Brain microvascular endothelial cell (primary cell): ENCODE results near the gene KIF3B.
"Not testable (repeated sequence)": the region's sequence is repeated elsewhere in the genome, so short reads cannot be mapped to it uniquely, and the experiment has no call there.

Source experiments
- DNase-seq: peaks from one replicate; pipeline ENCODE4 v3.0.0-alpha.2; 2020
- H3K27ac ChIP-seq: fragments of 250-450 bp; sonication (Bioruptor Pico); 2 replicates; pipeline ENCODE4 v1.5.1; 2020; ENCODE audit warnings: mild to moderate bottlenecking, moderate library complexity
- H3K27me3 ChIP-seq: fragments of 250-450 bp; sonication (Bioruptor Pico); replicated peaks from 2 replicates; pipeline ENCODE4 v1.5.1; 2020; ENCODE audit warnings: mild to moderate bottlenecking
- H3K36me3 ChIP-seq: fragments of 250-450 bp; sonication (Bioruptor Pico); replicated peaks from 2 replicates; pipeline ENCODE4 v1.5.1; 2020; ENCODE audit warnings: mild to moderate bottlenecking
- H3K4me3 ChIP-seq: 2 replicates; pipeline ENCODE4 v1.5.1; 2011; ENCODE audit warnings: low read depth, mild to moderate bottlenecking, control low read depth, low read length, moderate library complexity
- in situ Hi-C: cut with HindIII; loops from 2 replicates; pipeline ENCODE4 v1.10.0; 2017; ENCODE audit warnings: low sequenced_read_pairs, low pct_ligation_motif_present
- TF ChIP-seq, protein P1 (sequence below): IDR thresholded peaks from 2 replicates; pipeline ENCODE4 v1.5.1; 2011; ENCODE audit warnings: low read depth, mild to moderate bottlenecking, moderate library complexity, low read length, control low read depth, inconsistent platforms; ENCODE audit errors: missing control alignments

The KIF3B gene

DNA sequence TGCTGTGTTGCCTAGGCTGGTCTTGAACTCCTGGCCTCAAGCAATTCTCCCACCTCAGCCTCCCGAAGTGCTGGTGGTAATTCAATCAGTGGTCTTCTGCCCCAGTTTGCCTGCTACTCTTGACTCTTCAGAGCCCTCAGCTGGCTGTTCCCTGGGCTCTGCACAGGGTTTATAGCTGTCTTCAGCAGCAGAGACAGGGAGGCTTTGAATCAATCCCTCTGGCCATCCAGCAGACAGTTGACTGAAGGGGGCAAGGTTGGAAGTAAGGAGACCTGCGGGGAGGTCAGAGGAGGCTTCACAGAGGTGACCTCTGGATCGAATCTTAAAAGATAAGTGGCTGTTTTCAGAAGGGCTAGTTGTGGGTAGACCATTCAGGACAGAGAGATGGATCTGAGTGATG is 26.0 kb upstream of the KIF3B start:
- no peak overlapping the region for H3K27ac ChIP-seq
- no peaks in the 10 kb centered on the region for H3K36me3 ChIP-seq
- no peaks in the 10 kb centered on the region for H3K27me3 ChIP-seq
- TF ChIP-seq, protein P1, sequence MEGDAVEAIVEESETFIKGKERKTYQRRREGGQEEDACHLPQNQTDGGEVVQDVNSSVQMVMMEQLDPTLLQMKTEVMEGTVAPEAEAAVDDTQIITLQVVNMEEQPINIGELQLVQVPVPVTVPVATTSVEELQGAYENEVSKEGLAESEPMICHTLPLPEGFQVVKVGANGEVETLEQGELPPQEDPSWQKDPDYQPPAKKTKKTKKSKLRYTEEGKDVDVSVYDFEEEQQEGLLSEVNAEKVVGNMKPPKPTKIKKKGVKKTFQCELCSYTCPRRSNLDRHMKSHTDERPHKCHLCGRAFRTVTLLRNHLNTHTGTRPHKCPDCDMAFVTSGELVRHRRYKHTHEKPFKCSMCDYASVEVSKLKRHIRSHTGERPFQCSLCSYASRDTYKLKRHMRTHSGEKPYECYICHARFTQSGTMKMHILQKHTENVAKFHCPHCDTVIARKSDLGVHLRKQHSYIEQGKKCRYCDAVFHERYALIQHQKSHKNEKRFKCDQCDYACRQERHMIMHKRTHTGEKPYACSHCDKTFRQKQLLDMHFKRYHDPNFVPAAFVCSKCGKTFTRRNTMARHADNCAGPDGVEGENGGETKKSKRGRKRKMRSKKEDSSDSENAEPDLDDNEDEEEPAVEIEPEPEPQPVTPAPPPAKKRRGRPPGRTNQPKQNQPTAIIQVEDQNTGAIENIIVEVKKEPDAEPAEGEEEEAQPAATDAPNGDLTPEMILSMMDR = no peak
- DNase-seq = no peak
- H3K4me3 ChIP-seq = no peak overlapping the region
- in situ Hi-C loops = no loop called here

DNA sequence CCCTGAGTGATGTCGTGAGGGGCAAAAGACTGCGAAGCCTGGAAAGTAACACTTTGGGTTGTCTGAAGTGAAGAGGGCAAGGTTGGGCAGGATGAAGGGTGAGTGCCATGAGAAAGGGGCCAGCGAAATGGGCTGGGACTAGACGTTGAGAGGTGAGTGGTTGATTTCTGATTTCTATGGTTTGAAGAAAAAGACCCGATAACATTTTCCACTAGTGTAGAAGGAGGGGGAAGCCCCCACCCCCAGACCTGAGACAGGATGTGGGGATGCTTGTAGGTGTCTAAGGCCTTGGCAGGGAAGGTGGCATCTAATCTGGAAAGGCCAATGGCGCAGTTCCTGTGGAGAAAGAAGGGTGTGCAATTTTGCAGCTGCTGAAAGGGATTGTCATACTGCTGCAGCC is 25.3 kb upstream of the KIF3B start:
- DNase-seq = no peak
- Histone ChIP-seq H3K36me3 (no peaks in the 10 kb centered on the region), H3K27ac (no peak overlapping the region), H3K4me3 (no peak overlapping the region), H3K27me3 (no peaks in the 10 kb centered on the region)
- in situ Hi-C loops = no loop called here
- TF ChIP-seq, protein P1 = no peak

DNA sequence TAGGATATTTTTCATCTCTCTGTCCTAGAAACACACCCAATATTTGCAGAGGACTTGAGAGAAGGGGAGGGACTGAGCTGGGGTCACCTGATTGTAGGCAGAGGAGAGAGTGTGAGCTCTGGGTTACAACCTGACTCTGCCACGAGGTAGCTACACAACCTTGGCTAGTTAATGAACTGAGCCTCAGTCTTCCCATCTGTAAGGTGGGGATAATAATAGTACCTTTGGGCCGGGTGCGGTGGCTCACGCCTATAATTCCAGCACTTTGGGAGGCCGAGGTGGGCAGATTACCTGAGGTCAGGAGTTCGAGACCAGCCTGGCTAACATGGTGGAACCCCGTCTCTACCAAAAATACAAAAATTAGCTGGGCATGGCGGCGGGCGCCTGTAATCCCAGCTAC is 16.5 kb upstream of the KIF3B start:
- DNase-seq, H3K27me3 ChIP-seq, H3K27ac ChIP-seq, H3K36me3 ChIP-seq, in situ Hi-C loops, H3K4me3 ChIP-seq: not testable (repeated sequence)

DNA sequence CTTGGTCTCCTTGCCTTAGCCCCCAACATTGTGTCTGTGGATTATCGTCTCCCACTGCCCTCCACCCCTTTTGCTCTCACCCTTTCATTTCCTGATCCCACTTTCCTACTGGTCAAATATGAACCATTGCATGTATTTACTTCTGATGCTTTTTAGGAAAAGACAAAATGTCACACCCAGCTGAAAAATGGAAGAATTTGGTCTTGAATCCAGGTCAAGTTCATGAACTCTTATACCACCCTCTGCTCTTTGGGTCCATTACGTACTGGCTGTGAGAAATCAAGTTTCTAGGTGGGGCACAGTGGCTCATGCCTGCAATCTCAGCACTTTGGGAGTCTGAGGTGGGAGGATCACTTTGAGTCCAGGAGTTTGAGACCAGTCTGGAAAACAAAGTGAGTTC is 15.8 kb upstream of the KIF3B start:
- in situ Hi-C loops = no loop called here
- no peaks in the 10 kb centered on the region for H3K27me3 ChIP-seq
- no peak overlapping the region for H3K27ac ChIP-seq
- H3K36me3 ChIP-seq = no peaks in the 10 kb centered on the region
- no peak overlapping the region for H3K4me3 ChIP-seq
- DNase-seq = no peak
- TF ChIP-seq, protein P1 = no peak

DNA sequence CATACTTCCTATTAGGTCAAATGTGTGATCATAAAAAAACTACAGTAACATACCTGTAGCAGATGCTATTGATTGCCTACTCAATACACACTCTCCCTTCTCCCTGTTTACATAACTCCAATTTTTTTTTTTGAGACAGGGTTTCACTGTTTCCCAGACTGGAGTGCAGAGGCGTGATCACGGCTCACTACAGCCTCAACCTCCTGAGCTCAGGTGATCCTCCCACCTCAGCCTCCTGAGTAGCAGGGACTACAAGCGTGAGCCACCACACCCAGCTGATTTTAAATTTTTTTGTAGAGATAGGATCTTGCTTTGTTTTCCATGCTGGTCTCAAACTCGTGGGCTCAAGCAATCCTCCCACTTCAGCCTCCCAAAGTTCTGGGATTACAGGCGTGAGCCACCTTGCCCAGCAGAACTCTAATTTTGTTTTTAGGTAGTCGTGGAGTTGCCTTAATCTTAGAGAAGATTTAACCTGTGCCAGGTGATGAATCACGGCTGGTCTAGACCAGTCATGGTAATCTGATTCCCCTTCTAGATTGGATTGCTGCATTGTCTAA is 14.0 kb upstream of the KIF3B start:
- TF ChIP-seq, protein P1 = no peak
- in situ Hi-C loops = no loop called here

DNA sequence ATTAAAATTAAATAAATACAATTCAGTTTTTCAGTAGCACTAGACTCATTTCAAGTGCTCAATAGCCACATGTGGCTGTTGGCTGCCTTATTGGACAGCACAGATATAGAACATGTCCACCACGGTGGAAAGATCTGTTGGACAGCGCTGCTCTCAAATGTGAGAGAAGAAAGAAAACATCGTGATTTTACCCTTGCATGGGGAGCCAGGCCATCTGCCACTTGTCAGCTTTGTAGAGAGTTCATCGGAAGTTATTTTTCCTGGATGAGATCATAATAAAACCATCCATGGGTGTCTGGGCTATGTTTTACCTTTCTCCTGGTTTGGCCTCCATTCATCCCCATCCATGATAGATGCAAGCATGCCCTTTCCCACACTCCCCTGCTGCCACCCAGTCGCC is 5.8 kb upstream of the KIF3B start:
- no peak for DNase-seq
- Histone ChIP-seq H3K27me3 (no peaks in the 10 kb centered on the region), H3K4me3 (no peak overlapping the region), H3K27ac (no peak overlapping the region), H3K36me3 (no peaks in the 10 kb centered on the region)
- in situ Hi-C loops = no loop called here
- TF ChIP-seq, protein P1 = no peak

More for the DNA sequence above, 14.0 kb upstream of the KIF3B start:
- H3K27me3 ChIP-seq = no peaks in the 10 kb centered on the region
- H3K36me3 ChIP-seq = no peaks in the 10 kb centered on the region
- H3K27ac ChIP-seq = no peak overlapping the region
- DNase-seq = no peak
- H3K4me3 ChIP-seq = no peak overlapping the region
